Neural cell (in vitro differentiated cells): ENCODE data around the gene NUBP2. TPM values are rescaled to one million over a fixed set of nuclear protein-coding genes. Genes with fewer than 3 reads are reported as not detected.

Source experiments
- H2AFZ ChIP-seq: fragments of 200-600, 300-800 bp; sonication (generic), shearing (Covaris generic); 2 replicates; pipeline ENCODE4 v1.6.0; 2014; ENCODE audit warnings: low read depth, mild to moderate bottlenecking, antibody characterized with exemption, low read length, moderate library complexity
- H3F3A ChIP-seq: fragments of 200-600 bp; shearing (Covaris generic); 2 replicates; pipeline ENCODE4 v1.6.1; 2016; ENCODE audit warnings: mild to moderate bottlenecking, moderate library complexity, mixed read lengths, antibody characterized with exemption, low read length; ENCODE audit not compliant: insufficient read depth, poor library complexity, severe bottlenecking
- H3K27ac ChIP-seq: fragments of 200-600, 300-800 bp; sonication (generic), shearing (Covaris generic); 2 replicates; pipeline ENCODE4 v1.5.1; 2014; ENCODE audit warnings: mild to moderate bottlenecking, low read length, moderate library complexity
- H3K27me3 ChIP-seq: fragments of 300-800, 200-600 bp; sonication (generic), shearing (Covaris generic); 2 replicates; pipeline ENCODE4 v1.6.0; 2014; ENCODE audit warnings: mild to moderate bottlenecking, low read depth, low read length, moderate library complexity; ENCODE audit not compliant: insufficient read depth
- H3K36me3 ChIP-seq: fragments of 300-800, 200-600 bp; sonication (generic), shearing (Covaris generic); 2 replicates; pipeline ENCODE4 v1.5.1; 2014; ENCODE audit warnings: mild to moderate bottlenecking, antibody characterized with exemption, low read length, moderate library complexity; ENCODE audit not compliant: insufficient read depth
- H3K4me2 ChIP-seq: fragments of 300-800, 200-600 bp; sonication (generic), shearing (Covaris generic); 2 replicates; pipeline ENCODE4 v1.6.0; 2014; ENCODE audit warnings: mild to moderate bottlenecking, low read length
- H3K4me3 ChIP-seq: fragments of 300-800, 200-600 bp; sonication (generic), shearing (Covaris generic); 2 replicates; pipeline ENCODE4 v1.5.1; 2014; ENCODE audit warnings: mild to moderate bottlenecking, low read length, moderate library complexity
- H3K79me2 ChIP-seq: fragments of 200-600 bp; shearing (Covaris generic); replicated peaks from 2 replicates; pipeline ENCODE4 v1.6.0; 2014; ENCODE audit warnings: mild to moderate bottlenecking, low read length, moderate library complexity; ENCODE audit not compliant: insufficient read depth
- H3K9ac ChIP-seq: fragments of 300-800, 200-600 bp; sonication (generic), shearing (Covaris generic); 2 replicates; pipeline ENCODE4 v1.6.1; 2016; ENCODE audit warnings: mild to moderate bottlenecking, low read length, mixed read lengths
- H3K9me2 ChIP-seq: fragments of 200-600 bp; shearing (Covaris generic); 2 replicates; pipeline ENCODE4 v1.6.1; 2016; ENCODE audit warnings: mild to moderate bottlenecking, low read length, mixed read lengths; ENCODE audit not compliant: insufficient read depth
- H3K9me3 ChIP-seq: fragments of 200-600, 300-800 bp; sonication (generic), shearing (Covaris generic); 2 replicates; pipeline ENCODE4 v1.6.1; 2016; ENCODE audit warnings: mild to moderate bottlenecking, mixed run types, low read length, moderate library complexity, mixed read lengths
- H4K20me1 ChIP-seq: fragments of 200-600 bp; shearing (Covaris generic); 2 replicates; pipeline ENCODE4 v1.6.1; 2016; ENCODE audit warnings: mild to moderate bottlenecking, mixed run types; ENCODE audit not compliant: insufficient read depth
- EP300 ChIP-seq: fragments of 450-650 bp; conservative IDR thresholded peaks from 2 replicates; pipeline ENCODE4 v1.6.1; 2014; ENCODE audit warnings: antibody characterized with exemption, mild to moderate bottlenecking, moderate library complexity; ENCODE audit not compliant: poor library complexity, severe bottlenecking
- EZH2 ChIP-seq: fragments of 200-600, 300-800 bp; shearing (Covaris generic), sonication (generic); IDR thresholded peaks from 2 replicates; pipeline ENCODE4 v1.6.1; 2014; ENCODE audit warnings: antibody characterized with exemption, low read length, borderline replicate concordance, mild to moderate bottlenecking; ENCODE audit not compliant: insufficient read depth, poor library complexity, severe bottlenecking
- MXI1 ChIP-seq: fragments of 450-650 bp; conservative IDR thresholded peaks from 2 replicates; pipeline ENCODE4 v1.6.1; 2014; ENCODE audit warnings: antibody characterized with exemption, mild to moderate bottlenecking; ENCODE audit not compliant: poor library complexity, severe bottlenecking
- POLR2AphosphoS5 ChIP-seq: IDR thresholded peaks from 2 replicates; pipeline ENCODE4 v1.6.1; 2012
- RAD21 ChIP-seq: fragments of 450-650 bp; conservative IDR thresholded peaks from 2 replicates; pipeline ENCODE4 v1.6.1; 2014; ENCODE audit warnings: antibody characterized with exemption, mild to moderate bottlenecking, moderate library complexity
- SMC3 ChIP-seq: fragments of 450-650 bp; conservative IDR thresholded peaks from 2 replicates; pipeline ENCODE4 v1.6.1; 2014; ENCODE audit warnings: antibody characterized with exemption, mild to moderate bottlenecking, moderate library complexity; ENCODE audit not compliant: poor library complexity
- TAF1 ChIP-seq: IDR thresholded peaks from 2 replicates; pipeline ENCODE4 v1.6.1; 2012; ENCODE audit warnings: low read depth
- polyA plus RNA-seq: library from polyadenylated mRNA; depleted of rRNA; stranded (reverse); fragments of >200 nt; gene quantifications from 2 replicates; pipeline ENCODE4 v1.2.3, GENCODE V29; 2014
- TF ChIP-seq, protein P1 (sequence below): fragments of 450-650 bp; IDR thresholded peaks from 2 replicates; pipeline ENCODE4 v1.5.1; 2014; ENCODE audit warnings: antibody characterized with exemption, mild to moderate bottlenecking, moderate library complexity; ENCODE audit not compliant: poor library complexity, severe bottlenecking
- TF ChIP-seq, protein P2 (sequence below): IDR thresholded peaks from 2 replicates; pipeline ENCODE4 v1.6.1; 2012; ENCODE audit warnings: borderline replicate concordance

The NUBP2 gene
- polyA plus RNA-seq, 1 donor from 2014 or later, result 213 TPM

DNA sequence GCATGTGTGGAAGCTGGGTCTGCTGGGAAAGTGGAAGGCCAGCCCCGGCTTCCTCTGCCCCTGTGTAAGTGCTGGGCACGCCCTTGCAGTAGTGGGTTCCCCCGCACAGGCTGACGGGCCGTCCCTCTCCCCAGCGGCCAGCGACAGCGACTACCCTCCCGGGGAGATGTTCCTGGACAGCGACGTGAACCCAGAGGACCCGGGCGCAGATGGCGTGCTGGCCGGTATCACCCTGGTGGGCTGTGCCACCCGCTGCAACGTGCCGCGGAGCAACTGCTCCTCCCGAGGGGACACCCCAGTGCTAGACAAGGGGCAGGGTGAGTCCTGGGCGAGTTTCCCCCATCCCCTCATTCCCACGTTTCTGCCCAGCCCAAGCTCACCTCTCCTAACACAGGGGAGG, 16.9 kb upstream of the NUBP2 start:
- H2AFZ ChIP-seq, result no peak overlapping the region
- H3K4me3 ChIP-seq, result no peak overlapping the region
- no peak overlapping the region for H3K9ac ChIP-seq
- no peak for TF ChIP-seq TAF1
- TF ChIP-seq, protein P1, sequence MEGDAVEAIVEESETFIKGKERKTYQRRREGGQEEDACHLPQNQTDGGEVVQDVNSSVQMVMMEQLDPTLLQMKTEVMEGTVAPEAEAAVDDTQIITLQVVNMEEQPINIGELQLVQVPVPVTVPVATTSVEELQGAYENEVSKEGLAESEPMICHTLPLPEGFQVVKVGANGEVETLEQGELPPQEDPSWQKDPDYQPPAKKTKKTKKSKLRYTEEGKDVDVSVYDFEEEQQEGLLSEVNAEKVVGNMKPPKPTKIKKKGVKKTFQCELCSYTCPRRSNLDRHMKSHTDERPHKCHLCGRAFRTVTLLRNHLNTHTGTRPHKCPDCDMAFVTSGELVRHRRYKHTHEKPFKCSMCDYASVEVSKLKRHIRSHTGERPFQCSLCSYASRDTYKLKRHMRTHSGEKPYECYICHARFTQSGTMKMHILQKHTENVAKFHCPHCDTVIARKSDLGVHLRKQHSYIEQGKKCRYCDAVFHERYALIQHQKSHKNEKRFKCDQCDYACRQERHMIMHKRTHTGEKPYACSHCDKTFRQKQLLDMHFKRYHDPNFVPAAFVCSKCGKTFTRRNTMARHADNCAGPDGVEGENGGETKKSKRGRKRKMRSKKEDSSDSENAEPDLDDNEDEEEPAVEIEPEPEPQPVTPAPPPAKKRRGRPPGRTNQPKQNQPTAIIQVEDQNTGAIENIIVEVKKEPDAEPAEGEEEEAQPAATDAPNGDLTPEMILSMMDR, result no peak
- TF ChIP-seq MXI1, result no peak
- TF ChIP-seq POLR2AphosphoS5, result no peak
- no peak for TF ChIP-seq EZH2
- TF ChIP-seq SMC3, result no peak
- TF ChIP-seq, protein P2, sequence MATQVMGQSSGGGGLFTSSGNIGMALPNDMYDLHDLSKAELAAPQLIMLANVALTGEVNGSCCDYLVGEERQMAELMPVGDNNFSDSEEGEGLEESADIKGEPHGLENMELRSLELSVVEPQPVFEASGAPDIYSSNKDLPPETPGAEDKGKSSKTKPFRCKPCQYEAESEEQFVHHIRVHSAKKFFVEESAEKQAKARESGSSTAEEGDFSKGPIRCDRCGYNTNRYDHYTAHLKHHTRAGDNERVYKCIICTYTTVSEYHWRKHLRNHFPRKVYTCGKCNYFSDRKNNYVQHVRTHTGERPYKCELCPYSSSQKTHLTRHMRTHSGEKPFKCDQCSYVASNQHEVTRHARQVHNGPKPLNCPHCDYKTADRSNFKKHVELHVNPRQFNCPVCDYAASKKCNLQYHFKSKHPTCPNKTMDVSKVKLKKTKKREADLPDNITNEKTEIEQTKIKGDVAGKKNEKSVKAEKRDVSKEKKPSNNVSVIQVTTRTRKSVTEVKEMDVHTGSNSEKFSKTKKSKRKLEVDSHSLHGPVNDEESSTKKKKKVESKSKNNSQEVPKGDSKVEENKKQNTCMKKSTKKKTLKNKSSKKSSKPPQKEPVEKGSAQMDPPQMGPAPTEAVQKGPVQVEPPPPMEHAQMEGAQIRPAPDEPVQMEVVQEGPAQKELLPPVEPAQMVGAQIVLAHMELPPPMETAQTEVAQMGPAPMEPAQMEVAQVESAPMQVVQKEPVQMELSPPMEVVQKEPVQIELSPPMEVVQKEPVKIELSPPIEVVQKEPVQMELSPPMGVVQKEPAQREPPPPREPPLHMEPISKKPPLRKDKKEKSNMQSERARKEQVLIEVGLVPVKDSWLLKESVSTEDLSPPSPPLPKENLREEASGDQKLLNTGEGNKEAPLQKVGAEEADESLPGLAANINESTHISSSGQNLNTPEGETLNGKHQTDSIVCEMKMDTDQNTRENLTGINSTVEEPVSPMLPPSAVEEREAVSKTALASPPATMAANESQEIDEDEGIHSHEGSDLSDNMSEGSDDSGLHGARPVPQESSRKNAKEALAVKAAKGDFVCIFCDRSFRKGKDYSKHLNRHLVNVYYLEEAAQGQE, result no peak
- no peak for TF ChIP-seq RAD21
- no peak for TF ChIP-seq EP300
- H3K4me2 ChIP-seq, result no peak overlapping the region
- H3K9me2 ChIP-seq, result no peaks in the 10 kb centered on the region
- H3K79me2 ChIP-seq, result no peaks in the 10 kb centered on the region
- H3K9me3 ChIP-seq, result no peaks in the 10 kb centered on the region
- no peaks in the 10 kb centered on the region for H3K27me3 ChIP-seq
- no peaks in the 10 kb centered on the region for H3K36me3 ChIP-seq
- H3F3A ChIP-seq, result no peaks in the 10 kb centered on the region
- H3K27ac ChIP-seq, result no peak overlapping the region
- no peaks in the 10 kb centered on the region for H4K20me1 ChIP-seq

DNA sequence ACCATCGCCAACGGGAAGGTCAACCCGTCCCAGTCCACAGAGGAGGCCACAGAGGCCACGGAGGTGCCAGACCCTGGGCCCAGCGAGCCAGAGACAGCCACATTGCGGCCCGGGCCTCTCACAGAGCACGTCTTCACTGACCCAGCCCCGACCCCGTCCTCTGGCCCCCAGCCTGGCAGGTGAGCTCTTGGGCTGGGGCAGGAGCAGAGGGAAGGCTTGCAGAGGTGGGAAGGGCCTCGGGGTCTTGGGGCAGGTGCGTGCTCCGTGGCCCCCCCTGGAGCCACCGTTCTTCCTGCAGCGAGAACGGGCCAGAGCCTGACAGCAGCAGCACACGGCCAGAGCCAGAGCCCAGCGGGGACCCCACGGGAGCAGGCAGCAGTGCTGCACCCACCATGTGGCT, 16.5 kb upstream of the NUBP2 start:
- TF ChIP-seq EP300 (no peak), POLR2AphosphoS5 (no peak), TAF1 (no peak), EZH2 (no peak), SMC3 (no peak), RAD21 (no peak), MXI1 (no peak)
- TF ChIP-seq, protein P2, result no peak
- TF ChIP-seq, protein P1, result no peak
- Histone ChIP-seq H3K9ac (no peak overlapping the region), H3K4me3 (no peak overlapping the region), H3K36me3 (no peaks in the 10 kb centered on the region), H2AFZ (no peak overlapping the region), H3K4me2 (no peak overlapping the region), H3F3A (no peaks in the 10 kb centered on the region), H3K79me2 (no peaks in the 10 kb centered on the region), H3K27me3 (no peaks in the 10 kb centered on the region), H3K9me3 (no peaks in the 10 kb centered on the region), H4K20me1 (no peaks in the 10 kb centered on the region), H3K9me2 (no peaks in the 10 kb centered on the region), H3K27ac (no peak overlapping the region)
